NCI-H1105 treated with DMSO at 0.1 percent for 48 hours (cell line): ENCODE data around the gene MT1F.
"Not testable (repeated sequence)": the region's sequence is repeated elsewhere in the genome, so short reads cannot be mapped to it uniquely, and the experiment has no call there.

Experiments
- DNase-seq: peaks from one replicate; lab custom pipeline; 2025; lab: John Stamatoyannopoulos, UW

Gene MT1F

DNA sequence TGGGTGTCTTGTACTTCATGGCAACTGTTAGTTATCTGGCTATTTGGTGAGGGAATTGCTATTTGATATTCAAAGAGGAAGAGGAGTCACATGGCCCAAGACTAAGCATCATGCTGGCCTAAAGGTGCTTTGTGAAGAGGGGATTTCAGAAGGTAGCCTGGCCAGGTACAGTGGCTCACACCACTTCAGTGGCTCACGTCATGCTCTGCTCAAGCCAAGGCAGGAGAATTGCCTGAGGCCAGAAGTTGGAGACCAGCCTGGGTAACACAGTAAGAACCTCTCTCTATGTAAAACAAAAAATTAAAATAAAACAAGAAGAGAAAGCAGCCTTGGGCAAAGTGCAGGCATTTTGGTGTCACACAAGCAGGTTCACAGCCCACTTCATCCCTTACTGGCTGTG is 12.4 kb upstream of the MT1F start:
- DNase-seq: no peak

DNA sequence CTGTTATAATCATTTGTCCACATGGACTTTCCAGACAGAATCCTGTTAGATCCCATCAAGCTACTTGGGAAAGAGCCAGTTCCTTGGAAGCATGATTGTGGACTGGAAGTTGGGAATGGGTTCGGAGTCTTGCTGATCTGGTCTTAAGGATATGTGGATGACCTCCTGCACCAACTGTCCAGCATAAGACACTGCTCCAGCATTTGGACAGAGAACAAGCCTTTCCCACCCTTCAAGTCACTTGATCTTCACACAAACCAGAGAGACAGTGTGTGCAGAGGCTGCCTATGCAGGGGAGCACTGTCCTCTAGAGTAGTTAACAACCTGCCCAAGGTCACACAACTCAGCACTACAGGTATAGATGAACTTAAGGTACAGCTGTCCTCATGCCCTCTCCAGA is 11.9 kb upstream of the MT1F start:
- DNase-seq: no peak

DNA sequence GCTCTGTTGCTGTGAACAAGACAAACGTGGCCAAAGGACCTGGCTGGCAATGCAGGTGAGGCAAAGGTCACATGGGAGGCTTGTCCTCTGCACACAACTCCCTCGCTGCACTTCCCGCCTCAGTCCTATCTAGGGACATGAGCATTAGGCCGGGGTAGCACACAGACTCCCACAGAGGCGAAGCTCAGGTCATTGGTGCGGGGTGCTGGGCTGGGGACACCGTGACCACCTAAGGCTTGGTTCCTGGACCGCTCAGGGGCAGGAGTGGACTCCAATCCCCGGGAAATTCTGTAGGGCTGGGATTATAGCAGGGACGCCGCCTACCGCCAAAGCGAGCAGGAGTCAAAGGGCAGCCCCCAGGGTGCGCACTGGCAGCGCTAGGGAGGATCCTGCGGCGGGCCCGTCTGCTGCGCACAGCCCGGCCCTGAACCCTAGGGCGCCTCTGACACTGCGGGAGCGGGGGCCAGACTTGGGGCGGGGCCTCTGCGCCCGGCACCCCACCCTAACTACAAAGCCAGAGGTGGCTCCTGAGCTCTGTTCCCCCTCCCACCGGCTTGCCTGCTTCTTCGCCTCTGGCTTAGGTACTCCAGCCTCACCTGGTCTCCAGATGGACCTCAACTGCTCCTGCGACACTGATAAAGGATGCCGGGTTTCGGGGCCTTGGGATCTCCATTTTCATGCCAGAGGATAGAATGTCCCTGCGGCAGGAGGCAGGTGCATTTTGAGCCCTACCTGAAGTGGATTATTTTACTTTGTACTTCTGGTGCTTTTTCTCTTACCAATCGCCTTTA is 9.9 kb upstream of the MT1F start:
- no peak for DNase-seq

DNA sequence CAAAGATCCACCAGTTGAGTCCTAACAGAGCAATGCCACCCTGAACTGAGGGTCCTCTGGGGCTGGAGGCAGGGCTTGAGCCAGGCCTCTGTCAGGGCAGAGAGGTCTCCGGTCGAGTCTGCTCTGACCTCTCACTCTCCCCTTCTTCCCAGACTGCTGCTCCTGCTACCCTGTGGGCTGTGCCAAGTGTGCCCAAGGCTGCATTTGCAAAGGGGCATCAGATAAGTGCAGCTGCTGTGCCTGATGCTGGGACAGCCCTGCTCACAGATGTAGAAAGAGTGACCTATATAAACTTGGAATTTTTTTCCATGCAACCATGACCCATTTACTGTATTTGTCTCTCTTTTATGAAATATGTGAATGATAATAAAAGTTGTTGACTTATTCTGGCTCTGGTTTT is 8.5 kb upstream of the MT1F start:
- DNase-seq: no peak

DNA sequence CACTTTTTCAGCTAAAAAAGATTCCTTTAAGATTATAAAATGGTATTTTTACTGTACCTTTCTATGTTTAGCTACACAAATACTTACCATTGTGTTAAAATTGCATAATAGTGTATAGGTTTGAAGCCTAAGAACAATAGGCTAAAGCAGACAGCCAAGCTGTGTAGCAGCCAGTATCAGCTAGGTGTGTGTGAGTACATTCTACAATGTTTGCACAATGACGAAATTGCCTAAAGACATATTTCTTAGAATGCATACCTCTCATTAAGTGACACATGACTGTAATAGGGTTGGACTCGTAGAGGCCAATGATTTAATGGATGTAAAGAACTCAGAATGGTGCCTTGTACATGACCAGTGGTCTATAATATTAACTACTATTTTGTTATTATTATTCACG is 7.9 kb upstream of the MT1F start:
- DNase-seq: no peak

DNA sequence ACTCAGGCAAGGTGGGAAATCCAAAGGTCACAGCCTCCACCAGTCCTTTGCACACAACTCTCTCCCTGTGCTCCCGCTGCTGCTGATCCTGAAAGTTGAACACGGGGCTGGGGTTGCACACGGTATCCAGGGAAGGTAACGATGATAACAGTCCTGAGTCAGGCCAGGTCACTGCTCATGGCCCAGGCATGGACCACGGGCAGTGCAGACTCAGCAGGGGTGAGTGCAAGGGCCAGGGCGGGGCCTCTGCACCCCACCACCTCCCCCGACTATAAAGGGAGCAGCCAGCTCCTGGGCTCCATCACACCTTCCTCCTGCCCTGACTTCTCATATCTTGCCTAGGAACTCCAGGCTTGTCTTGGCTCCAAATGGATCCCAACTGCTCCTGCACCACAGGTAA is 6.2 kb upstream of the MT1F start, which contains the start of gene MT1B:
MT1B (plus strand) TSS at position 301 of the 400 bp plus-strand sequence; CDS start at position 369, 68 bp downstream.
- DNase-seq: no peak

DNA sequence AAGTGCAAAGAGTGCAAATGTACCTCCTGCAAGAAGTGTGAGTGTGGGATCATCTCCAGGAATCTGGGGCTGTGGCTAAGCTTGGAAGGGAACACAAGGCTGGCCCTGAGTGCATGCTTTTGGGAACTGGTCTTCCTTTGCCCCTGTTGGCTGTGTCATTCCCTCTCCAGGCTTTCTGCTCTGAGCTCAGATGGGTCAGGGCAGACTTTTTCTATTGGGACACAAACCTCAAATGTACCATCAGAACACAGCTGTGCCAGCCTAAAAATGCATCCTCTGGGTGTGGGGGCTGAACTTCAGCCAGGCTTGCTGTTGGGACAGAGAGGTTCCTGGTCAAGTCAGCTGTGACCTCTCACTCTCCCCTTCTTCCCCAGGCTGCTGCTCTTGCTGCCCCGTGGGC is 5.2 kb upstream of the MT1F start:
- no peak for DNase-seq

DNA sequence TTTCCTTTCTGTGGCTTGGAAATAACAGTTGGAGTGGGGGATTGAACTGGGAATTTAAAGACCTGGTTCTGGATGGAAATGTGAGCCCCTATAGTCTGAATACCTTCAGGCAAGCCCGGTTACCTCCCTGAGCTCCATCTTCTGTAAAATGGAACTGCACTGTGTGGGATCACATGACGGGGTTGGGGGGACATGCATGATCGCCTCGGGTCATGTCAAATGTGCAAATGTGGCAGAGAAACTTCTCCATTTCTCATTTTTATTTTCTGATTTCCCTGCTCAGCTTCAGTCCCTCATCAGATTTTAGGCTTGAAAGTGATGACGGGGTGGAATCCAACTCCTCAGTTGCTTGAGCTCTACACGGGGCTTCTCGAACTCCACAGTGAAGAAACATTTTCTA is 4.5 kb upstream of the MT1F start:
- no peak for DNase-seq

DNA sequence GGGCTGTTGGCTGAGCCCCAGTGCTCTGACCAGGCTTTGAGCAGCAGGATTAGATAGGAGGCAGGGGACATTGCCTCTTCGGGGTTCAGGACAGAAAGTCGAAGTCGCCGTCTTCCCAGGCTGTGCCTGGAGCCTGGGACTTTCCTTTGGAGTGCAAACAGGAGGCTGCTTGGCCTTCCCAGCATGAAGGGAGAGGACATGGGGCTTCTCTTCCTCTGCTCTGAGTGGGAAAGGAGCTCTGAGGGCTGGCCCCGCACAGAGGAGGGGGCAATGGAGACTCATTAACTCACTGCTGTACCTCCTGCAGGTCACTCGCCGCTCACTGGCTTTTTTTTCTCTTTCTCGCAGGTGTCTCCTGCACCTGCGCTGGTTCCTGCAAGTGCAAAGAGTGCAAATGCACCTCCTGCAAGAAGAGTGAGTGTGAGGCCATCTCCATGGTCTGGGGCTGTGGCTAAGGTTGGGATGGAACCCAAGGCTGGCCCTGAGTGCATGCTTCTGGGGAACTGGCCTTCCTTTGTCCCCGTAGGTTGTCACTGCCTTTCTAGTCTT is 642 bp downstream of the MT1F start:
- no peak for DNase-seq

DNA sequence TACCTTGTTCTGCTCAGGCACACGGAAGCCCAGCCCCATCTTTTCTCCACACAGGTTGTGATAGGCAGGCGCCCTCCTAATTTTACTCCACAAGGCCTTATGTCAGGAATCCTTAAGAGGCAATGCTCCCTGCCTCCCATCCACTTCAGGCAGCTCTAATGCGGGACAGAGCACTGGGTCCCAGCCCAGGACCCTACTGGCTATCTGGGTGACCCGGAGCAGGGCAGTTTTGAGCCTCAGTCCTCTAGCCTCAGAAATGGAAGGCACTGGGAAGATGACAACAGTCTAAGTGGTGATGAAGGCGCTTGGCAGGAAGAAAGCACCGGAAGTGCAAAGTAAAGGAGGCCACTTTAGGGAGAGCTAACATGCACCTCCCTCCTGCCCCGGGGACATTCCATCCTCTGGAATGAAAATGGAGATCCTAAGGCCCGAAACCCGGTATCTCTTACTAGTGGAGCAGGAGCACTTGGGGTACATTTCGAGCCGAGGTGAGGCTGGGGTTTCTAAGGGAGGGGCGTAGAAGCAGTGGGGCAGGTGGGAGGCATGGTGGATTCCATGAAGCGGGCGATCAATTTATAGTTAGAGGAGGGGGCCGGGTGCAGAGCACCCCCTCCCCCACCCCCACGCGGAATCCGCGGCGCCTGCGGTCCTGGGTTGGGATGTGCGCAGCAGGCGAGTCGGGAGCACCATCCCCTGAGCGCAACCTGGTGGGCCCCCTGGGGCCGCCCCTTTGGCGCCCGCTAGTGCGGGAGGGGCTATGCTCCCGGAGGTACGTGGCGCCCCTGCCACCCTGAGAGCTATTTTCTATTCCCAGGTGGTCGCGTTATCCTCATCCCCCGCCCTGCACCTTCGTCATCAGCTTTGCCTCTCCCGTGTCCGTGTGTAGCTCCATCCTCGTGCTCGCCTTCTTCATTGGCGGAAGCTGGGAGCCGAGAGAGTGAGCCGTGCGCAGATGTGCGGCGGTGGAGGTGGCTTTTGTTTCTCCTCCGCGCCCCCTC is 4.9 kb downstream of the MT1F start:
- no peak for DNase-seq

DNA sequence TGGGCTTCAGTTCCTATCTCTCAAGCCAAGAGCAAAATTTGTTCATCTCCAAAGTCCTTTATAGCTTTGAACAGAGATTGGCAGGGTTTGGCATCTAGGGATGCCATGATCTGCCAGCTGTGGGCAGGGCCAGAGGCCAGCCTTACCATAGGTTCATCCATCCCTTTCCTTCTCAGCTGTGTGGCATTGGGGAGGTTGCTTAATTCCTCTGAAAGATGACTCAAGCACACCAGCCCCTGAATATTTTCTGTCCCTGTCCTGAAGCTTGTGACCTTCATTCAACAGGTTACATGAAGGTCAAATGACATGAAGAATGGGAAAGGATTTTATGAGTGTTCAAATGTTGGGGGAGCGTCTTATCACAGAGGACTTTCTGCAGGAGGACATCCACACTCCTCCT is 6.7 kb downstream of the MT1F start:
- DNase-seq: no peak

DNA sequence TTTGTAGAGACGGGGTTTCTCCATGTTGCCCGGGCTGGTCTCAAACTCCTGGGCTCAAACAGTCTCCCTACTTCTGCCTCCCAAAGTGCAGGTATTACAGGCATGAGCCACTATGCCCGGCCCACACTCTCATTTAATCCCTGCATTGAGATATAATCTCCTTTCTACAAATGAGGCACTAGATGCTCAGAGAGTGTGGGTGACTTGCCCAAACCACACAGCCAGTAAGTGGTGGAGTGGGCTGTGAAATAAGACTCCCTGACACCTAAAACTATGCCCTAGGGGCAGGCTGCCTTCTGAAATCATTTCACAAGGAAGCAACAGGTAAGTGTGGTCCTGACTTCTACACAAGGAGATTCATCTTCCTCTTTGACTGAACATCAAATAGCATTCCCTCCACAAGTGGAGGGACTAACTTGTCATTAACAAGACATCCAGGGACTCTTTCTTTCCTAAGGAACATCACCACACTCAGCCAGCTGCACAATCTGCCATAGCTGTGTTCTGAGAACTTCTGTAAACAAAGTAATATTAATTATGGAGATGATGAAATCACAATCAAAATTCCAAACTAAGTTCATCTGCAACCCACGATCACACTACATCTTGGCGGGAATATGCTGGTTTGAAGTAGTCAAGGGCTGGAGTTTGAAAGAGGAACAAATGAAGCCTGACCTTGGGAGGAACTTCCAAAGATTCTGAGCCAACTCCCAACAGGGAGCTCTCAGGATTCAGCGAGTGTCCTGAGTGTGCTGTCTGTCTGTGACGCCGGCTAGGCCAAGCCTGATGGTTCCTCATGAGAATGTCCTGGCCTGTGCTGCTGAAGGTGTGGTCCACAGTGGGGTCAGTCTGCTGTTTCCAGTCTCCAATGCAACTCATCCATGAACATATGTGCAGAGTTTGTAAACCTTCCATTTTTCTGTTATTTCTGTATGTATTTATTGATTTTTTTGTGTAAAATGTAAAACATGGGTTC is 7.8 kb downstream of the MT1F start:
- not testable (repeated sequence) for DNase-seq

DNA sequence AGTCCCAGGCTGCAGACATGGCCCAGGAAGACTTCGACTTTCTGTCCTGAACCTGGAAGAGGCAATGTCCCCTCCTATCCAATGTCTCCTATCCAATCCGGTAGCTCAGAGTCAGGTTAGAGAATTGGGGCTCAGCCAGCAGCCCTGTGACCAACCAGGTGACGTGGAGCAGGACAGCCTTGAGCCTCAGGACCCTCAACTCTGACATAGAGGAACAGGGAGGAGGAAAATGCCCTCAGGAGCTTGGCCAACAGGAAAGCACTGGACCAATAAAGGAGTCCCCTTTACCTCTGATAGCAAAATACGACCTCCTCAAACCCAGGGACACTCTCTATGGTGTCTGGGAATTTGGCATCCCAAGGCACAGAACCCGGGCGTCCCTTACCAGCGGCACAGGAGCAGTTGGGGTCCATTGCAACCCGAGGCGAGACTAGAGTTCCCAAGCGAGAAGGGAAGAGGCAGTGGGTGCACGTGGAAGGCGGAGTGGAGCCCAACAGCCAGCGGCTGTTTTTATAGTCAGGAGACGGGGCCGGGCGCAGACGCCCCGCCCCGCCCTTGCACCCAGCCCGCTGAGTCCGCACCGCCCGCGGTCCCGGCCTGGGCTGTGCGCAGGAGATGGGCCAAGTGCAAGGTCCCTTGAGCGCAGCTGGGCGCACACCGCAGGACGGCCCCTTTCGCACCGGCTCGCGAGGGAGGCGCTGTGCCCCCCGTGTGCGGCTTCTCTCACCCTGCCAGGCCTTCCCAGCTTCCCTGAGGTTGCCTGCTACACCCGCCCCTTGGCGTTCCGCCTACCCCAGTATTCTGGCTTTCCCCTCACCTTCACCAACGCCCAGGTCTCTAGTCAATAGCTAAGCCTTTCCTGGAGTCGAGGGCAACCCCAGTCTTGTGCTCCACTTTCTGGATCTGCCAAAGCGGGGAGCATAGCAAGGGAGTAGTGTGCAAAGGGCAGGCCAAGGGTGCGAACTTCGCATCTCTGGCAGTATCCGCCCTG is 10.1 kb downstream of the MT1F start, which contains the start of gene MT1G:
MT1G (minus strand) TSS at position 485 of the 991 bp plus-strand sequence; CDS start at position 413, 72 bp downstream.
- DNase-seq: no peak

DNA sequence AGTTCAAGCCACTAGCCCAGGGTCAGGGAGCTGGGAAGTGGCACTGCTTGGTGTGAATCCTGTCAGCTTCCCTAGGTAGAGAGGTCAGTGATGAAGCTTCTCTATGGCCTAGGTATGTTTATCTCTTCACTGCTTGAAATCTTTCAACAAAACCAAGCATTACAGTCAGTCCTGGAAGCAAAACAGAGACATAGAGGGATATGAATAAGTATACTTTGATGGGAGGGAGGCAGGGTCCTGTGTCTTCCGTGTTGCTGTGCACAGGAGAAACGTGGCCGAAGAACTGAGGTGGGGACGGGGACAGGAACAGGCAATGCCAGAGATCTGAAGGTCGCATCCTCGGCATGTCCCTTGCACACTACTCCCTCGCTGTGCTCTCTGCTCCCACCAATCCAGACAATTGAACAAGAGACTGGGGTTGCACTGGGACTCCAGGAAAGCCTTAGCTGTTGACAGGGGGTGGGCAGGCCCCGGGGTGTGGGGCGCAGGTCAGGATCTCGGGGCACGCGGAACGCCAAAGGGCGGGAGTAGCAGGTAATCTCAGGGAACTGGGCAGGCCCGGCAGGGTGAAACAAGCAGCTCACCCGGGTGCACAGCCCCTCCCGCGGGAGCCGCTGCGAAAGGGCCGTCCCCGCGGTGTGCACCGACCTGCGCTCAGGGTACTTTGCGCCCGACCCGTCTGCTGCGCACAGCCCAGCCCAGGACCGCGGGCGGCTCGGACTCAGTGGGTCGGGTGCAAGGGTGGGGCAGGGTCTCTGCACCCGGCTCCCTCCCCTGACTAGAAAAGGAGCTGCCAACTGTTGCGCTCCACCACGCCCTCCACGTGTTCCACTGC is 11.5 kb downstream of the MT1F start, which contains the start of gene MT1H:
MT1H (plus strand) TSS at position 810 of the 835 bp plus-strand sequence. CDS start 71 bp downstream, outside the sequence.
- no peak for DNase-seq

DNA sequence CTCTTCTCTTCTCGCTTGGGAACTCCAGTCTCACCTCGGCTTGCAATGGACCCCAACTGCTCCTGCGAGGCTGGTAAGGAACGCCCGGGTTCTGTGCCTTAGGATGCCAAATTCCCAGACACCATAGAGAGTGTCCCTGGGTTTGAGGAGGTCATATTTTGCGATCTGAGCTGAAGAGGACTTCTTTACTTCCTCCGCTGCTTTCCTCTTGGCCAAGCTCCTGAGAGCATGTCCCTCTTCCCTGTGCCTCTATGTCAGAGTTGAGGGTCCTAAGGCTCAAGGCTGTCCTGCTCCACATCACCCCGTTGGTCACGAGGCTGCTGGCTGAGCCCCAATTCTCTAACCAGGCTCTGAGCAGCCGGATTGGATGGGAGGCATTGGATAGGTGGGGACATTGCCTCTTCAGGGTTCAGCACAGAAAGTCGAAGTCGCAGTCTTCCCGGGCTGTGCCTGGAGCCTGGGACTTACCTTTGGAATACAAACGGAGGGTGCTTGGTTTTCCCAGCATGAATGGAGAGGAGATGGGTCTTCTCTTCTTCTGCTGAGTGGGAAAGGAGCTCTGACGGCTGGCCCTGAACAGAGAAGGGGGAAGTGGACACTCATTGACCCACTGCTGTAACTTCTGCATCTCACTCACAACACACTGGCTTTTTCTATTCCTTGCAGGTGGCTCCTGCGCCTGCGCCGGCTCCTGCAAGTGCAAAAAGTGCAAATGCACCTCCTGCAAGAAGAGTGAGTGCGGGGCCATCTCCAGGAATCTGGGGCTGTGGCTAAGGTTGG is 12.3 kb downstream of the MT1F start:
- no peak for DNase-seq

DNA sequence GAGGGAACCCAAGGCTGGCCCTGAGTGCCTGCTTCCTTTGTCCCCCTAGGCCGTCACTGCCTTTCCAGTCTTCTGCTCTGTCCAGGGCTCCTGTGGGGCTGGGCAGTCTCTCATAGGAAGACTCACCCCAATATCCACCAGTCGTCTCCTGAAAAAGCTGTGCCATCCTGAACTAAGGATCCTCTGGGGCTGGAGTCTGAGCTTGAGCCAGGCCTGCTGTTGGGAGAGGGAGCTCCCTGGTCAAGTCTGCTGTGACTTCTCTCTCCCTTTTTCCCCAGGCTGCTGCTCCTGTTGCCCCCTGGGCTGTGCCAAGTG is 12.8 kb downstream of the MT1F start:
- no peak for DNase-seq

DNA sequence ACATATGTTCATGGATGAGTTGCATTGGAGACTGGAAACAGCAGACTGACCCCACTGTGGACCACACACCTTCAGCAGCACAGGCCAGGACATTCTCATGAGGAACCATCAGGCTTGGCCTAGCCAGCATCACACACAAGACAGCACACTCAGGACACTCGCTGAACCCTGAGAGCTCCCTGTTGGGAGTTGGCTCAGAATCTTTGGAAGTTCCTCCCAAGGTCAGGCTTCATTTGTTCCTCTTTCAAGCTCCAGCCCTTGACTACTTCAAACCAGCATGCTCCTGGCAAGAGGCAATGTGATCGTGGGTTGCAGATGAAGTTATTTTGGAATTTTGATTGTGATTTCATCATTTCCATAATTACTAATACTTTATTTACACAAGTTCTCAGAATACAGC is 13.9 kb downstream of the MT1F start:
- DNase-seq: not testable (repeated sequence)

DNA sequence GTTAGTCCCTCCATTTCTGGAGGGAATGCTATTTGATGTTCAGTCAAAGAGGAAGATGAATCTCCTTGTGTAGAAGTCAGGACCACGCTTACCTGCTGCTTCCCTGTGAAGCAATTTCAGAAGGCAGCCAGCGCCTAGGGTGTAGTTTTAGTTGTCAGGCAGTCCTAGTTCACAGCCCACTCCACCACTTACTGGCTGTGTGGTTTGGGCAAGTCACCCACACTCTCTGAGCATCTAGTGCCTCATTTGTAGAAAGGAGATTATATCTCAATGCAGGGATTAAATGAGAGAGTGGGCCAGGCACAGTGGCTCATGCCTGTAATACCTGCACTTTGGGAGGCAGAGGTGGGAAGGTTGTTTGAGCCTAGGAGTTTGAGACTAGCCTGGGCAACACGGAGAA is 14.4 kb downstream of the MT1F start:
- DNase-seq: not testable (repeated sequence)
